ENCODE data around the gene CAPZB.

Gene CAPZB

DNA sequence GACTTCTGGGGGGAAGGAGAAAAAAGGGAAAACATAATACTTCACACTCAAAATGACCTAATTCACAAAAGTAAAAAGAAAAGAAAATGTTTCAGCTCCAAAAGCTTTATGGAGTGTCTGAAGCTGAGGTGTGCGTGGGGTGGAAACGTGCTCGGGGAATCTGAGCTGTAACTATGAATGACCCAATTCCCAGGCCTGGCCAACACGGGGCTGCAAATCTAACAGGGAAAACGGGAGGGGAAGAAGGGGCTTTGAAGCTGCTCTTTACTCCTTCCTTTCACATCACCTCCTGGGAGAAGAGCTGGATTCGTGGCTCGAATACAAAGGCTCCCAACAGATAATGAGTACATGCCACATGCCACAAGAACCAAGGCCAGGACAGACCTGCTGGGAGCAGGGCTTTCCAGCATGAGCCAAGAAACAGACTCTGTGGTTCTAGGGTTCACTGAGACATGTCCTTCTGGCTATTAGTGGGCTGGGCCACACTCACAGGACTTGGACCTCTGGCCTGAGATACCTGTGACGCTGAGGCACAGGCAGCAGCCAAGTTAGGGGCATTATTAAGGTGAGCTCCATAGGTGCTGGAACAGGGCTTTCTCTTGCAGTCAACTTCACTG lies 121.7 kb downstream of the CAPZB start:
- DNase-seq, result no peak

DNA sequence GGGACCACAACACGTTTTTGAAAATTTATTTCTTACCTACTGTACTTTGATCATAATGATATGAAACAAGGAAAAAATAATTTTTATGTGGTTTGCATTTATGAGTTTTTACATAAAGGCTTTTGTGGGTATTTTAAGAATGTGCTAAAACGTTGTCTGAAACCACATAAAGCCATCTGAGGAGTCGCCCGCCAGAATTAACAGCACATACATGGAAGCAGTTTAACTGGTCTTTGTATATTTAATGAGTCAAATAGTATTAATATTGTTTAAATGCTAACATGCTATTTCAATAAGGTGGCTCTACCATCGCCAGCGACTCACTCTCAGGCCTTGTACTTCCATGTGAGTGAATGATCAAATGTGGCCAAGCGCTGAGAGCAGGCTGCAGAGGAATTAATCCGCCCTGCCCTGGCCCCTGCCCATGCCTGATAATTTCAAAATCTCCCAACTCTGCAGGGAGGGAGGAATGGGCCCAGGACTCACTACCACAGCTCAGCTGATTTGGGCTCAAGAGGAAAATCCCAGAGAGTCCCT lies 123.7 kb downstream of the CAPZB start:
- DNase-seq, result no peak

DNA sequence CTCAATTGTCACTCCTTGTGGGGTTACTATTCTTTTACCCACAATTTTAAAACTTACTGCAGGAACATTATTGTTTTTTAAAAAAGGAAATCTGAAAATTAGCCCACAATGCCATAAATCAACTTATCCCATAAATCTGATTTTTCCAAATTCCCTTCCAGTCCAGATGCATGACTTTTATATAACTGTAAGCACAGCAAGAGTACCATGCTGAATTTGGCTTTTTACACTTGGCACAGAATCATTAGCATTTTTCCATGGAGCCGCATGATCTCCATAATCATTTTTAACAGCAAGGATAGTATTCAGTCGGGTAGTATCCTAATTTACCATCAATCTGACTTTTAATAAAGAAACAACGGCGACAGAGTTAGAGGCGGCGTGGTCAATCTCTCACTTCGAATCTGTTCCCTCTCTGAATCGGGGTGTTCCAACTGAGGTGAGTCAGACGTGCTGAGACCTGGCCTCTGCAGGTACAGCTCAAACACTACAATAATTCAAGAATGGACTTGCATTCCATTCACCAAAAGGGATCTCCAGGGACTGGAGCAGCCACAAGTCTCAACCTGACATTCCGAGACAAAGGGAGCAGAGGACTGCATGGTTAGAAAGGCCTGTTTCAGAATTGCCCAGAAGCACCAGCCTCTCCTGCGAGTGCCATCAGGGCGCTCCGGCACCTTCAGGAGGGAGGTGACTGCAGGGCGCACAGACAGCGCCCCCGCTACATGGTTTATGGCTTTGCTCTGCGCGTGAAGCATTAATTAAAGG lies 124.3 kb downstream of the CAPZB start:
- no peak for DNase-seq

DNA sequence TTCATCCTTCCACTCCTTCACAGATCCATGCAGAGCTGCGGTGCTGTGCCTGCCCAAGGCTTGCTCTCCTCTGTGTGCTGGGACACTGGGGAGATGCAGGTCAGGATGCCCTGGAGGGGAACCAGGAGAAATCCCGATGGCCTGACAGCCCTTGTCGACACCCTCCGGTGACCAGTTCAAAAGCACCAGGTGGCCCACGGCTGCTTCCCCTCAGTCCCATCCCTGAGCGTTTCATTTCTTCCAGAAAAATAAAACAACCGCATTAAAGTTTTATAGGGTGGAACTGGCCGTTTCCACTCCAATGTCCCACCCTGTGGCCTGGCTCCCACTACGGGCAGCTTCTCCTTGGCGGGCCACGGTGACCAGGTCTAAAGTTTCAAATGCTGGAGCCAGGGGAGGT lies 124.9 kb downstream of the CAPZB start:
- DNase-seq, result no peak

DNA sequence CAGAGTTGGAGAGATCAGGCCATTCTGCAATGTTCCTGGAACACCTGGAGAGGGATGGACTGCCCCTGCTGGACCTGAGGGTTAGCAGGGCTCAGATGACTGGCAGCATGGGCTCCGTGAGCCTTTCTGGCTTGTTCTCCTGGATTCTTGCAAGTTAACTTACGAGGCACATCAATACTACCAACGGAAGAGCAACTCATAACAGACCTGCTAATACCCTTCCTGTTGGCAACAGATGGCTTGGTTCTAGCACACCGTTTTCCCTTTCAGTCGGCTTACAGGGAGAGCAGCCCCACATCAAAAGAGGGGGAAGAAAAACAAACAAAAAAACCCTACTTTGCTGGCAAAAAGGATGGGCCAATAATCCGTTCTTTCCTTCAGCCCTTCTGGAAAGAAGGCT lies 125.3 kb downstream of the CAPZB start:
- no peak for DNase-seq

DNA sequence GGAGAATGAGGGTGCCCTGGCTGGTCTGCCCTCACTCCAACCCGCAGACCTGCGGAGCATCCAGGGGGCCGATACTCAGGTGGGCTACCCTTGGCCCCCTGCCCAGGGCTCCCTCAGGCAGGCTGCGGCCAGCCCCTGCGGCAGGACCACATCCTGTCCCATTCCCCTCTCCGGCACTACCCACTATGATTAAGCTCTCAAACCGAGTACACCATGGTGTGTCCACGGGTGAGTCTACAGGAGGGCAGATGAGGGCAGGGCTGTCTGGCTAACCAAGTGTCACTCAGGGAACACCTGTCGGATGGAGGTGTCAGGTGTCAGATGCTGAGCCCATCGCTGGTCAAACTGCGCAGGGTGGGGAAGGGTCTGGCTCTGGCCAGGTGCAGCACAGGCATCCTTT lies 126.0 kb downstream of the CAPZB start:
- DNase-seq, result no peak

DNA sequence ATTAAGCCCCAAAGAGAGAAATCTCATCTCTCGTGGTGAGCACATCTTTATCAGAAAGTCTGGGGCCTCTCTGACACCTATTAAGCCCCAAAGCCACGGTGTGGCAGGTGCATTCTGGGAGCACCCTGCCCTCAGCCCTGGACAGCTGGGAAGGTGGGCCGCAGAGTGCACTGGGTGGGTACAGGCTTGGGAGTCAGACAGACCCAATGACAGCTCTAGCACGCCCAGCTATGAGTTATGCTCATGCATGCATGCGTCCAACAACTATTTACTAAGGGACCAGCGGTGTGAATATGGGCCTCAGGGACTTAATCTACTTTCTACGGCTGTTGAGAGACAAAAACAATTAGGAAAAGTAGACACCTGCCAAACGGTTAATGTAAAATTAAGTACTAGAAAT lies 126.6 kb downstream of the CAPZB start:
- DNase-seq, result no peak

DNA sequence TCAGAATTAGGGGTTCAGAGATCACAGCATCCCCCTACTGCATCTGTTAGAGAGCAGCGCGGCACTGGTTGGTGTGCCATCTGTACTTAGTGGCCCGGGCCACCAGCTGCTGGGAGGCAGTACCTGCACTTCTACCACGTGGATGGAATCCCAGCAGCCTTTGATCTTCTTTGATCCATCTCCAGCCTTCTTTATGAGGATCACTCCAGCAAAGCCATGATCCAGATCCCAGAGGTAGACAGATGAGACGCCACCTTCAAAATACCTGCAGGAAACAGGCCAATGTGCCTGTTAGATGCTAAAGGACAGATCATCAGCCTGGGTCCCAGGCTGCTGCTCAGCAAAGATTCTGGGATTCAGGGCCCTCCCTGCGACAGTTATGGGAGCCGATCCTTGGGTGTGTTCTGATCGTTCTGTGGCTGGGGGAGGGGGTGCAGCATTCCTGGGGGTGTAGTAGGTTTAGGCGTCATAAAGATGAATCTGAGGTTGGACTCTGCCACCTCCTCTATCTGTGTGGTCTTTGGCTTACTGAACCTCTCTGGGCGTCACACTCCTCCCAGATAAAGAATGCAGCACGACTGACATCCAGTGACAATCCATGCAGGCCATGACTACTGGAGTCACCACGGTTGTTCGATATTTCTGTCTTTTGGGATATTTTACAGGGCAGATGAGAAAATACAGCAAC lies 127.9 kb downstream of the CAPZB start:
- DNase-seq, result no peak

DNA sequence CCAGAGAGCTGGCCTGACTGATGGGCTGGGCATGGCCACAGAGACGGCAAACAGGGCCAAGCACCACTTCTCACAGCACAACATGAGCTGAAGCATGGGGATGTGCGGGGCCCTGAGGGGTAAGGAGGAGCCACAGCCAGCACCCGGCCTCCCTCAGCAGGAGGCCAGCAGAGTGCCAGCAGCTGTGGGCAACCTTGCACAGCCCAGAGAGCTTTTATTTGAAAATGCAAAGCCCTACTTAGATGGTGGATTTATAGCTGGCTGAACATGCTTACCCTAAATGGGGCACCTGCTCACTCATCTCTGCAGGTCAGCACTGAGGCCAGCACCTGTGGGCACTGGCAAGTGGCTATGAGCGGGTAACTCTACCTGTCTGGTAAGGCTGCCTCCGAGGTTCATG lies 129.1 kb downstream of the CAPZB start:
- no peak for DNase-seq

DNA sequence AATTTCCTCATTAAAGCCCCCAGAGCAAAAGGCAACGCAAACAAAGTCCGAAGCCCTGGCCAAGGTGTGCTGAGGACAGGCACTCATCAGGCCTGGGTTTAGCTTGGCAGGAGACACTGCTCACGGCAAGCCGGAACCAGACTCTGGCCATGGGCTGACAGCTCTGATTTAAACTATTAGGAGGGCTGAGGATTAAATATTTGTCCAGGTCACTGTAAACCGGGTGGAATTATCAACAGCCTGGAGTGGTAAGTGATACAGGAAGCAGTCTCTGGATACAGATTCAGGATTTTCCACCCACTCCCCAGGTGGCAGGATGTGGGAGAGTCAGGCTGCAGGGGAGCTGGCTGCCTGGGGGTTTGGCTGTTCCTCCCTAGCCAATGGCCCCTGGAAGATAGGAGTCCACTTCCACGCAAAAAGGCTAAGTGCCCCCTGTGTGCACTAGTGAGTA lies 130.8 kb downstream of the CAPZB start:
- no peak for DNase-seq

DNA sequence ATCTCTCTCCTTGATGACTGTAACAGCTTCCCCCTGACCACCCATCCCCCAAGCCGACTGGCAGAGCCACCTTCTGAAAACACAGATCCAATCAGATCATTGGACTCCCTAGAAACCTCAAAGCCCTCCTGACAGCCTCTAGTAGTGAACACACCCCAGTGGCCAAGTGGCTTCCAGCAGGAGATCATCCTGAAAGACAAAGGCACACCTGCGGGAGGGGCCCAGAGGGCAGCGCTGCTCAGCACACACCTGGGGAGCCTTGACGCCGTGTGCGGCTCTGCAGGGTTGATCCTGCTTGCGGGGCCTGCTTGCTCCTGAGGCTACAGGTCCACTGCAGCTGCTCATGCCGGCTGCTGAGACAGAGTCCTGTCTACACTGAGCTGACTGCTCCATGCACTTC lies 131.7 kb downstream of the CAPZB start:
- no peak for DNase-seq

DNA sequence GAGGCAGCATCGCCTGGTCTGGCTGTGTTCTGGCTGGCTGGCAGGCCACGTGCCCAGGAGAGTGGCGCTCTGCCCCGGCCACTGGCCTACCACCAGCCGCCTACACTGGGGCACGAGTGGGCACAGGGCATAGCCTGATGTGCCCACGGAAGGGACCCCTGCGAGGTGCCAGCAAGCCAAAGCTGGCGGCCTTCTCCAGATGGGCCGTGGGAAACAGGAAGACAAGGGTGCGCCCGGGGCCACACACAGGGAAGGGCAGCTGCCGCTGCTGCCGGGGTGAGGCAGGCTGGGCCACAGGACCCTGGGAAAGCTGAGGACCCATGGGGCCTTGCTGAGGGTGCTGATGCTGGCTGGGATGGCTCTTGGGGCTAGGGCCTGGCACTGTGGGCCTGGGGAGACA lies 132.5 kb downstream of the CAPZB start:
- no peak for DNase-seq

DNA sequence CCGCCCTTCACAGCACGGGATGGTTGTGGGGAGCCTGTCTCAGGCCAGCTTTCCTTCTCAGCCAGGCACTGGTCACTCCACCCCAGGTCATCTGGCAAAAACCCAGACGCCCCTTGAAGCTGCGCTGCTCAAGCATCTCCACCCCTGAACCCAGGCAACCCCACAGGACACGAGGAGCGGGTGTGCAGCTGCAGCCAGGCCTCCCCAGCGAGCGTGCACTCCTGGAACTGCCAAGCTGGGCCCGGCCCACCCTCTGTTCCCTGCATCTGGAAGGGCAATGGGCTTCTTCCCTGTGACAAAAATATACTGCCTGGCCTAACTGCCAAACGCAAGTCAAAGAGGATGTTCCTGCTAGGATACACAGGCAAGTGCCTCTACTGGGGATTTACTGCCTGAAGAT lies 133.5 kb downstream of the CAPZB start:
- DNase-seq, result no peak

DNA sequence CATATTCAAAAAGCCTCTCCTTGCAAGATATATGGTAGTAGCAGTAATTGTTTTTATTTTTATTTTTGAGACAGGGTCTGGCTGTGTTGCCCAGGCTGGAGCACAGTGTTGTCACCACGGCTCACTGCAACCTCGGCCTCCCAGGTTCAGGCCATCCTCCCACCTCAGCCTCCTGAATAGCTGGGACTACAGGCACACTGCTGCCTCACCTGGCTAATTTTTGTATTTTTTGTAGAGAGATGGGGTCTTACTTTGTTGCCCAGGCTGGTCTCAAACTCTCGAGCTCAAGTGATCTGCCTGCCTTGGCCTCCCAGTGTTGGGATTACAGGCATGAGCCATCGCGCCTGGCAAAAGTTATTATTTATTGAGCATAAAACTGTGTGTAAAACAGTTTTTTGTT lies 134.8 kb downstream of the CAPZB start:
- no peak for DNase-seq

DNA sequence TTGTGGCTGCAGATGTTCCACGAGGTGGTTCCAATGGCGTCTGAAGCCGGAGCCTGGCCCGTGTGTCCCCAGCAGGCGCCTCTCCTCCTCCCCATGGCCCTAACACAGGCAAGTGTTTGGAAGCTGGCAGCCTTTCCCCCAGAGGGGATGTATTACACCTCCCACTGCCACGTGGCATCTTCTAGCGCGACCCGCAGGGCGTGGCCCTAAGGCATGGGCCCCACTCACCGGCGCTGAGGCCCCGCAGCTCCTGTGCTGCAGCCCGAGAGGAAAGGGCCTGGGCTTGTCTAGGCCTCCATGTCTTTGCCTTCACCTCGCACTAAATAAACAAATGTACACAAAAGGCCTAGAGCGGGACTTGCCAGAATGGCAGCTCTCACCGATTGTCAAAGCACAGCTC lies 135.3 kb downstream of the CAPZB start:
- DNase-seq, result no peak

DNA sequence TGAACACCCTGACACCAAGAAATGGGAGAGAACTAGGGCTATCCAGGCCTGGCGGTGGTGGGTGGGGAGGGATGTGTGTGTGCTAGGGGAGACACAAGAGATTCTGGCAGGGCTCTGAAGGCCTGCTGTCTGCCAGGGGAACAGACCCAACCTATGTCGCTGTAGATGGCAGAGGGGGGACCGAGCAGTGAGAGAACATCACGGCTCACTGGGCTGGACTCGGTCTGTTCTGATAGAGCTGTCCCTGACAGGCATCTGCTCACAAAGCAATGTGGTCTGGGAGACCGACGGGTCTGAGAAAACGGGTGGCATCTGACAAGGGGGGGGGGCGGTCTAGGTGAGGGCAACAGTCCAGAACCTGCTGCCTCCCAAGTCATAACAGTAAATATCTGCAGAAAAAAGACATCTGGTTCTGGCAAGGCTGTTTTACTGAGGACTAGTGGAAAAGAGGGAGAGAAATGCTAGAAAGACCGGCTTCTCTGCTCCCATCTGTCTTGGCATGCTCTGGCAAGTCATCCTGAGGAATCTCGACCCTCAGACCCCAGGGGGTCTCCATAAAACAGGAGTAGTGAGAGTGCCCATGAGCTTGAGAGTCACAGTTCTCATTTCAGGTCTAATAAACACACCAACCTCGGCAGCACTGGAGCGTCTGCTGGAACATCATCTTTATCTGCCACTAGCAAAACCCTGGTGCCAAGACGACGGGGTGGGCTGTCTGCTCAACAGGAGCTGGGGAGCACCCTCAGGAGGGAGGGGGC lies 136.7 kb downstream of the CAPZB start:
- DNase-seq, result no peak

DNA sequence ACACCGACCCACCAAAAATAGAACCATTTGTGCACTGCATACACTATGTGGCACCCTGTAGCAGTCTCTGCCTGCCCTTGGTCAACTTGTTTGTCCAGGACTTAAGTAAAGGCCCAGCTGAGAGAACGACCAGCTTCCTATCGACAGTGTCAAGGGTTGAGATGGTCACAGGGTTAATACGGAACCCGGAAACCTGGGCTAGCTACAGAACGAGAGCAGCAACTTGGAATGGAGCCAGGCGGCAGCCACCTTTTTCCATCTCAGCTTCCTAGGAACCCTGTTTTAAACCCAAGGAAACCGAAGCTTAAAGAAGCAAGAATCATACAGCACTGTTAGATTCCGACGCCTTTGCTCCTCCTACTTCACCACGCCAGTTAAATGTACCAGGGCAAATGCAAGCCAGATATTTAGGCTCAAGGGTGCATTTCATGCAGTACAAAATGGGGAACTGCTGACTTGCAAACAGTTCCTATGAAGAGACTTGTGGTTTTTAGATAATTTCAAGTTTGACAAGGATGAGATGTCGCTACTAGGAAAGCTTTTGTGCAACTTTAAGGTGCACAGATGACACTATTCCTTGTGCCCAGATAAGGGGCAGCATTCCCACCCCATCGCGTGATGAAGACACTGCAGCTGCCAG lies 137.7 kb downstream of the CAPZB start:
- DNase-seq, result no peak

DNA sequence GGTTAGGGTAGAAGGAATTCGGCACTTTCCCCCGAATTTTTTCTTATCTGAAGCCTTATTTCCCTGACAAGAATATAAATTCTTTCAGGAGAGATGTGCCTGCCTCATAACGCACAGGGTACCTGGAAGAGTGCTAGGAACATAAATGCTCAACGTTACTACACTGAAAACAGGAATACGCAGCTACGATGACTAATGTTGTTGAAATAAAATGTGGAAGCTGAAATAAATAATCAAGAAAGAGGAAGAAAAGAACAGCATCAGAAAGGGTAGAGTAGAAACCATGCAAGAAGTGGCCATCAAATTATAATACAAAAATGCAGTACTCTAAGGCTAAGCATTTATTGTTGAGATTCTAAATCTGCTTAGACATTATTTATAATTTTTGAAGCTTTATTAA lies 139.3 kb downstream of the CAPZB start:
- DNase-seq, result no peak

DNA sequence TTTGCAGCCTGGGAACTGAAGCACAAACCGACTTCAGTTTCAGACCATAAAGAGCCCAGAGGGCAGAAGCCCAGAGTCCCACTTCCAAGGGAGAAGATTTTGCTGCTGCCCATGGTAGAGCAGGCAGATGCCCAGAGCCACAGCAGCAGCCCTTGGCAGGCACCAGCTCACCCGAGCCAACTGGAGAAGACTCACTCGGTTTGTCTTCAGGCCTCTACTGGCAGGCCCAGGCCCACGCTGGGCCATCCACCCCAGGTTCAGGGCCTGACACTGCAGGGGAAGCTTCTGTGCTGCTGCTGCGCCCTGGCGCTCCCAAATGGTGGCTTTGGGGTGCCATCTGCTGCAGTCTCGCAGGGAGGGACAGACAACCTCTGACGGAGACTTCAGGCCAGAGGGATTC lies 139.9 kb downstream of the CAPZB start:
- no peak for DNase-seq

DNA sequence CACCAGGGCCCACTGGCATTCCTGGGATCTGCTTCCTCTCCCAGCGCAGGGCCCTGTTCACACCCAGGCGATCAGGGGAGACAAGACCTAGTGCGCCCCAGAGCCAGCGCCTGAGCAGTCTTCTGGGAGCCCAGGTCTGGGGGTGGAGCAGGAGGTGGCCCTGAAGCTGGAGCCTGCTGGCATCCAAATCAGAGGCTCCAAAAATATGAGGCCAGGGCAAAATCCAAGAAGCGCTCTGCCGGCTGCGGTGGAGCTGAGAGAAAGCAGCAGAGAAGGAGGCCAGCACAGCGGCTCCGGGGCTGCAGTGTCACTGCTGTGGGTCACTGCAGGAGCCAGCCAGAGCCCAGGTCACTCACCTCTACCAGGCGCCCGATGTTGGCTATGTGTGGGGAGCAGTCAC lies 140.5 kb downstream of the CAPZB start:
- no peak for DNase-seq

DNA sequence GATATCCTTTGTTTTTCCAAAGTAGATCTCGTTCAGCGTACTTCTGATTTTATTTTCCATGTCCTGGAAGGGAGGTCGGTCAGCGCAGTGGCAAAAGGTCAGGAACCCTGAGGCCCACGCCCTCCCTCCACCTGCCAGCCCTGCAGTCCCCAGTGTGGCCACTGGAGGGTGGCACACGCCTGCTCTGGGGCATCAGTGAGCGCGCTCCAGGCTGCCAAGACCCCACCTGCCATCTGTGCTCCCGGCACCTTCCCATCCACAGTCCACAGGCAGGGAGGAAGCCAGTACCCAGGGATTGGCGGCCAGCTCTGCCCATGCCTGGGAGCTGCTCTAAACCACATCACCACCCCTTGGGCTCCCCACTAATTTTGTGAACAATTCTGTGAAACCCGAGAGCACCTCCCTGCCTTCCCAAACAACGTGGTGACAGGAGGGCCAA lies 140.9 kb downstream of the CAPZB start:
- no peak for DNase-seq

DNA sequence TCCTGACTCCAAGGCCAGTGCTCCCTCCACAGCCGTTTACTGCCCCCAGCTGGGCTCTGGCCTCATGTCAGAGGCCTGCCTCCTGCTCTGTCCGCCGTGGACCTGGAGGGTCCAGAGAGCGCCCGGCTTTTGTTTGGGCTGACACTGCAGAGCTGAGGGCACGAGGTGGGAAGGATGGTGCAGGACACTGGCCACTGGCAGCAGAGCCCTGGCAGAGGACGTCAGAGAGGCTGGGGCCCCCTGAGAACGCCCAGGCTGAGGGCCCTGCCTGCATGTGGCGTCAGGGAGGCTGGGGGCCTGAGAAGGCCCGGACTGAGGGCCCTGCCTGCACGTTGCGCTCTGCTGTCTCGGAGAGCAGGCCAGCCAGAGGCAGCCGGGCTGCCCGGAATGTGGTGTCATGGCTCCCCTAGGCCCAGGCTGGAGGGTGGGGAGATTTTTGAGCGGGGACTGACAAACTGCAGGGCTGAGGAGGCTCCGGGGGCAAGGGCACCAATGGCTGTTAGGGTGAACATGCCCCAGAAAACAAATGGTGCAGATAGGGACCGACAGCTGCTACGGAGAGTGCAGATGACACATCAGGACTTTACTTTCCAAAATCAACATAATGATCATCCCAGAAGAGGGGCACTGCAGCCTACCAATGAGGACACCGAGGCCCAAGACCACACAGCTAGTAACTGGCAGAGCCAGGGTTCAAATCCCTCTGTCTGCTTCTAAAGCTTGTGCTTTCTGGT lies 141.6 kb downstream of the CAPZB start:
- no peak for DNase-seq

Data from cortex of kidney (tissue), 1 donor.